K562 (cell line): ENCODE results near the gene CERS1. TPM values are rescaled to one million over a fixed set of nuclear protein-coding genes. Genes with fewer than 3 reads are reported as not detected.
A peak's percentile ranks its signal among the peaks of the same experiment; 100 is the strongest.

ENCODE experiments used
- ATAC-seq: fragments of 200-7000 bp; cut with Tn5 transposase; 3 replicates; pipeline ENCODE4 v1.9.1; 2020; ENCODE audit warnings: moderate library complexity
- BruUV-seq: library from RNA; stranded (reverse); fragments of 400-500 nt; replicated peaks from 2 replicates; lab custom pipeline; 2021; lab: Mats Ljungman, UMichigan
- CTCF ChIA-PET: fragments of 300-600 bp; formaldehyde crosslinking; extraction: SDS; loops from one replicate; lab custom pipeline; 2021; ENCODE audit warnings: low intra/inter-chr PET ratio; lab: Yijun Ruan, JAX
- POLR2A ChIA-PET: fragments of 300-600, 350-650 bp; sonication (Branson Sonifier 250); formaldehyde crosslinking; extraction: SDS; loops from one replicate; lab custom pipeline; 2021; ENCODE audit warnings: antibody characterized with exemption, inconsistent platforms; lab: Yijun Ruan, JAX
- DNase-seq, 4 experiments: peaks; one replicate each; pipeline versions ENCODE4 v3.0.0 to v3.0.0-alpha.2; 2011 to 2018; ENCODE audit warnings: low spot score in 3 of 4, mixed read lengths in 3 of 4; ENCODE audit errors: extremely low read depth in 1 of 4
- FAIRE-seq: peaks from 2 replicates; lab custom pipeline; 2011; peaks lifted over from hg19 to GRCh38; lab: Jason Lieb, UNC
- H2AFZ ChIP-seq: 2 replicates; pipeline ENCODE4 v1.6.0; 2011; ENCODE audit warnings: low read depth, low read length, control low read depth, inconsistent platforms
- H3K27ac ChIP-seq: fragments of 200-600 bp; 3 replicates; pipeline ENCODE4 v1.8.0; 2011; ENCODE audit warnings: low read depth, mild to moderate bottlenecking, control low read depth, inconsistent platforms, low read length, moderate library complexity, mixed read lengths; ENCODE audit errors: extremely low read depth
- H3K27me3 ChIP-seq, 2 experiments: fragments of 300-600 bp in 1 of 2; 2 replicates in 1 of 2; 3 replicates in 1 of 2; pipeline versions ENCODE4 v1.6.0 to v1.8.0; 2011; ENCODE audit warnings: inconsistent platforms in 2 of 2, low read length in 2 of 2, mild to moderate bottlenecking in 1 of 2, mixed read lengths in 1 of 2, moderate library complexity in 1 of 2; ENCODE audit not compliant: control insufficient read depth in 2 of 2, insufficient read depth in 2 of 2
- H3K36me3 ChIP-seq: fragments of 300-600 bp; 3 replicates; pipeline ENCODE4 v1.8.0; 2011; ENCODE audit warnings: mild to moderate bottlenecking, low read length, inconsistent platforms; ENCODE audit not compliant: control insufficient read depth, insufficient read depth
- H3K4me1 ChIP-seq, 2 experiments: fragments of 200-600 bp in 1 of 2; replicated peaks in 1 of 2; 2 replicates in 1 of 2; 3 replicates in 1 of 2; pipeline versions ENCODE4 v1.5.1 to v1.8.0; 2011; ENCODE audit warnings: inconsistent platforms in 2 of 2, low read length in 2 of 2, mild to moderate bottlenecking in 1 of 2, mixed read lengths in 1 of 2, moderate library complexity in 1 of 2; ENCODE audit not compliant: control insufficient read depth in 2 of 2, insufficient read depth in 2 of 2
- H3K4me2 ChIP-seq: 2 replicates; pipeline ENCODE4 v1.6.1; 2011; ENCODE audit warnings: low read length, control low read depth, inconsistent platforms, mixed read lengths; ENCODE audit not compliant: insufficient read depth
- H3K4me3 ChIP-seq: fragments of 200-600 bp; sonication (generic), shearing (Covaris generic); 2 replicates; pipeline ENCODE4 v1.5.1; 2016; ENCODE audit warnings: control low read depth, inconsistent platforms
- H3K79me2 ChIP-seq: fragments of 200-600 bp; 3 replicates; pipeline ENCODE4 v1.8.0; 2011; ENCODE audit warnings: low read length, inconsistent platforms; ENCODE audit not compliant: control insufficient read depth, insufficient read depth
- H3K9ac ChIP-seq, 2 experiments: 2 replicates each; pipeline versions ENCODE4 v1.6.0 to v1.6.1; 2011; ENCODE audit warnings: low read depth in 2 of 2, low read length in 2 of 2, control low read depth in 1 of 2, inconsistent platforms in 1 of 2, mild to moderate bottlenecking in 1 of 2, mixed read lengths in 1 of 2; ENCODE audit not compliant: insufficient read depth in 1 of 2
- H3K9me1 ChIP-seq: one replicate; pipeline ENCODE4 v1.6.0; 2011; ENCODE audit warnings: inconsistent platforms, mild to moderate bottlenecking, low read length, moderate library complexity; ENCODE audit not compliant: control insufficient read depth, insufficient read depth
- H3K9me3 ChIP-seq: replicated peaks from 2 replicates; pipeline ENCODE4 v1.5.1; 2011; ENCODE audit warnings: low read depth, low read length, inconsistent platforms; ENCODE audit not compliant: control insufficient read depth, insufficient read depth
- H4K20me1 ChIP-seq: replicated peaks from 2 replicates; pipeline ENCODE4 v1.6.1; 2011; ENCODE audit warnings: low read length, inconsistent platforms, mixed read lengths; ENCODE audit not compliant: control insufficient read depth, insufficient read depth
- CBX1 ChIP-seq: sonication (generic); IDR thresholded peaks from 2 replicates; pipeline ENCODE4 v1.6.1; 2016; ENCODE audit warnings: antibody characterized with exemption, low read depth, mild to moderate bottlenecking
- CBX5 ChIP-seq: IDR thresholded peaks from 2 replicates; pipeline ENCODE4 v1.6.1; 2014; ENCODE audit warnings: low read depth, borderline replicate concordance
- MTA3 ChIP-seq: fragments of 450-650 bp; formaldehyde crosslinking; IDR thresholded peaks from 2 replicates; pipeline ENCODE4 v1.6.1; 2017; ENCODE audit warnings: mild to moderate bottlenecking, borderline replicate concordance
- NFATC3 ChIP-seq: fragments of 450-650 bp; IDR thresholded peaks from 2 replicates; pipeline ENCODE4 v1.6.1; 2017; ENCODE audit warnings: mild to moderate bottlenecking
- NR0B1 ChIP-seq: fragments of 450-650 bp; IDR thresholded peaks from one replicate; pipeline ENCODE4 v1.6.1; 2018; ENCODE audit warnings: mild to moderate bottlenecking, moderate library complexity; ENCODE audit not compliant: partially characterized antibody
- TOE1 ChIP-seq, 2 experiments: fragments of 450-650 bp in 1 of 2; sonication (generic) in 1 of 2; formaldehyde crosslinking in 1 of 2; IDR thresholded peaks; 2 replicates each; pipeline versions ENCODE4 v1.7.1 to v1.8.0; 2016 to 2022; ENCODE audit warnings: borderline replicate concordance in 2 of 2, mild to moderate bottlenecking in 2 of 2, antibody characterized with exemption in 1 of 2, inconsistent platforms in 1 of 2, low read depth in 1 of 2, missing genetic modification reagents in 1 of 2, moderate library complexity in 1 of 2
- TRIM28 ChIP-seq: fragments of 450-650 bp; IDR thresholded peaks from 2 replicates; pipeline ENCODE4 v1.6.1; 2017
- ZNF584 ChIP-seq: fragments of 200-800 bp; sonication (Bioruptor generic); IDR thresholded peaks from 2 replicates; pipeline ENCODE4 v1.6.1; 2016; ENCODE audit warnings: low read depth, mild to moderate bottlenecking, missing genetic modification characterization, missing compliant biosample characterization
- ZNF655 ChIP-seq: fragments of 250-450 bp; sonication (Bioruptor Pico); IDR thresholded peaks from 2 replicates; pipeline ENCODE4 v1.5.0; 2021
- WGBS: fragments of 100-300 bp; shearing (Covaris generic); methylation state at CpG from one replicate; pipeline ENCODE4 v1.1.6; 2016; ENCODE audit warnings: low coverage, mixed read lengths; ENCODE audit not compliant: insufficient coverage; ENCODE audit errors: missing lambda C conversion rate; 5-methylcytosine and 5-hydroxymethylcytosine counted together
- in situ Hi-C: fragments of 300-500 bp; cut with MboI; formaldehyde crosslinking; loops from 4 replicates; pipeline ENCODE4 v1.15.0; 2018; ENCODE audit warnings: inconsistent platforms, mixed read lengths
- intact Hi-C: fragments of 100-400 bp; cut with micrococcal nuclease; formaldehyde crosslinking; loops from 2 replicates; pipeline ENCODE4 v1.14.2; 2022
- polyA plus RNA-seq, 8 experiments: library from polyadenylated mRNA; depleted of rRNA in 4 of 8; stranded (reverse) in 5 of 8; unstranded in 3 of 8; fragments of >200 nt; fragmentation: Nextera tagmentation in 2 of 8; fragmentation: Illumina TruSeq in 1 of 8; extraction: Ambion mirVana in 2 of 8; extraction: Trizol in 1 of 8; gene quantifications; 2 replicates each; pipeline versions ENCODE4 v1.2.1 to v1.2.3, GENCODE V29; 2011 to 2014; ENCODE audit warnings: inconsistent platforms in 1 of 8, missing spikeins in 1 of 8
- total RNA-seq, 7 experiments: library from RNA; depleted of rRNA in 6 of 7; stranded (reverse); fragments of >200 nt in 6 of 7; fragmentation: Illumina TruSeq in 2 of 7; extraction: Trizol in 2 of 7; gene quantifications; 2 replicates each; pipeline versions ENCODE4 v1.2.1 to v1.2.3, GENCODE V29; 2011 to 2021; ENCODE audit warnings: low replicate concordance in 1 of 7

CERS1 gene
- total and polyA plus RNA-seq, 9 of the 15 experiments (the other 6 are each of a cell fraction or from before 2014, with no cell fraction given): 0.33 to 1.5 (median 0.86) TPM; not detected in 2

- WGBS: 45% methylated on average over 7 of the region's 7 CpGs
- Histone ChIP-seq H3K4me3 (no peak overlapping the region), H3K9me3 (no peaks in the 10 kb centered on the region), H3K27me3 (no peaks in the 10 kb centered on the region), H2AFZ (no peak overlapping the region), H3K27ac (no peak overlapping the region), H3K9ac (no peak overlapping the region), H3K9me1 (peaks cover 23% of the 10 kb centered on the region), H3K4me2 (no peak overlapping the region), H3K4me1 (peaks cover 4 to 39% of the 10 kb centered on the region in 2 experiments; a peak in 4 of 5 replicates), H4K20me1 (peaks cover 80% of the 10 kb centered on the region), H3K79me2 (peaks cover 97% of the 10 kb centered on the region), H3K36me3 (peaks cover 76% of the 10 kb centered on the region)
- DNase-seq: no peak
- intact Hi-C loops: loop anchor here (10.0 kb wide), 1 partner anchor 247 kb away; no protein-coding TSS in a partner anchor
- BruUV-seq: no TSS peak
- CTCF ChIA-PET: no interaction called here
- POLR2A ChIA-PET: interaction anchor here (0.7 to 2.5 kb wide), 4 partner anchors 8 to 11 kb away, joined by 3 to 34 read pairs (median 7); partner anchors contain the start of gene UPF1
- 0 out of 3 replicates have a peak, but pooled peaks have one; percentile 16 for ATAC-seq
- in situ Hi-C loops: no loop called here
- peak; percentile 83 for FAIRE-seq
- TF ChIP-seq TOE1 (IDR thresholded peaks at IDR 0.05; ENCODE audit: borderline replicate concordance) (no peak), TOE1 (CRISPR knock-in tag; IDR thresholded peaks at IDR 0.05; ENCODE audit: borderline replicate concordance, low read depth) (no peak), CBX5 (no peak), CBX1 (no peak), NR0B1 (no peak), MTA3 (no peak), ZNF655 (no peak), TRIM28 (no peak), ZNF584 (CRISPR knock-in tag) (no peak), NFATC3 (no peak)
Measured at GRCh38 chr19:18842166-18842565, 53.8 kb downstream of the CERS1 start.
